ENCODE results near the gene KCTD13.

The KCTD13 gene

DNA sequence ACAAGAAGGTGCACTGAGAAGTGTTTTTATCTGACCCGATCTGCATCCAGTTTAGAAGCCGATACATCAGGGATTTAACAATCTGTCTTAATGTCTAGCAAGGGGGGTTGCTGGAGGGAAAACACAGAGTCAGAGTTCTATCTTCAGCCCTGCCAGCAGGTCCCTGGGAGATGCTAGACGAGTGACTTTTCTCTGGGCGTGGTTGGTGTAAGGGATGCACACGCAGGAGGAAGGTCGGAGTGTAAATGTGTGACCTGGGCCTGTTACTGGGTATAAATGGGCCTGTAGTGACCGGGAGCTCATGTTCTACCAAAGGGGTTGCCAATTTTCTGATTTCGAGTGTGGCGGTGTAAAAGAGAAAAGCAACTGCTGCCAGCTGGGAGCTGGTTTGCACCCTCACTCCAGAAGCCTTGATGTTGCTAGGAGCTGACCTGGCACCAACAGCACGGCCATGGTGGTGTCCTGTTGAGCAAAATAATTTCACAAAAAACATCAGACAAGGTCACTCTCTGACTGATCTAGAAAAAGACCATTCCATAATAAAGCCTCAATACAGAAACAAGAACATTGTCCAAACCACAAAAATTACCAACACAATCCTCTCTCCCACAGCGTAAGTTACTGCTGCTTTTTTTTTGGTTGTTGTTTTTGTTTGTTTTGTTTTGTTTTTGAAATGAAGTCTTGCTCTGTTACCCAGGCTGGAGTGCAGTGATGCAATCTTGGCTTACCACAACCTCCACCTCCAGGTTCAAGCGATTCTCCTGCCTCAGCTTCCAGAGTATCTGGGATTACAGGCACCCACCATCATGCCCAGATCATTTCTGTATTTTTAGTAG is 1.3 kb upstream of the KCTD13 start:
- DNase-seq = no peak
- H3K4me2 ChIP-seq (ENCODE audit: low read depth, low read length) = peak overlapping the region; percentile 92

DNA sequence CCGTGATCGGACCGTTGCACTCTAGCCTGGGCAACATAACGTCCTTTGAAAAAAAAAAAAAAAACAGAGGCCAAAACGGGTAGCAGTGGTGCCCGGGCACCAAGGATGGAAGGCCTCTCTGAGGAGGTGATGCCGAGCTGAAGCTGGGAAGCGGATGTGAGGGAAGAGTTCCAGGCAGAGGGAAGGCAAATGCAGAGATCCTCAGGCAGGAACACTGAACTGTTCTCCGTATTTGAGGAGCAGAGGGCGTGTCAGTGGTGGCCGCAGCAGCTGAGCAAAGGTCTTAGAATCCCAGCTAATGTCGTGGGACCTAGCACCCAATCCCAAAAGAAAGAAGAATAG is 656 bp upstream of the KCTD13 start:
- Histone ChIP-seq H3K36me3 (replicated peaks; ENCODE audit: insufficient read depth, low read length) (no peaks in the 10 kb centered on the region), H4K20me1 (ENCODE audit: insufficient read depth, low read length) (no peaks in the 10 kb centered on the region), H3K4me2 (ENCODE audit: low read depth, low read length) (peak overlapping the region; percentile 92), H2AFZ (ENCODE audit: low read length) (peak overlapping the region; percentile 92), H3K27me3 (replicated peaks; ENCODE audit: insufficient read depth, low read length) (no peaks in the 10 kb centered on the region), H3K9me3 (replicated peaks; ENCODE audit: insufficient read depth, low read length) (no peaks in the 10 kb centered on the region), H3K79me2 (ENCODE audit: low read length) (peaks cover 17% of the 10 kb centered on the region), H3K9ac (ENCODE audit: low read length) (peak overlapping the region; percentile 80), H3F3A (ENCODE audit: insufficient read depth, low read length) (peaks cover 5% of the 10 kb centered on the region; the same call in 1 of the 2 replicates), H3K4me1 (ENCODE audit: low read length) (0 out of 2 replicates have a peak, but pooled peaks cover 7% of the 10 kb centered on the region), H3K27ac (ENCODE audit: low read length) (peak overlapping the region; percentile 63; the same call in 1 of the 2 replicates), H3K4me3 (ENCODE audit: low read length) (peak overlapping the region; percentile 92), H3K9me2 (replicated peaks; ENCODE audit: insufficient read depth, low read length) (no peaks in the 10 kb centered on the region)
- DNase-seq = no peak
- TF ChIP-seq EZH2 (optimal IDR thresholded peaks at IDR 0.05; ENCODE audit: low read depth, low read length) = no peak
- TF ChIP-seq, protein P1, sequence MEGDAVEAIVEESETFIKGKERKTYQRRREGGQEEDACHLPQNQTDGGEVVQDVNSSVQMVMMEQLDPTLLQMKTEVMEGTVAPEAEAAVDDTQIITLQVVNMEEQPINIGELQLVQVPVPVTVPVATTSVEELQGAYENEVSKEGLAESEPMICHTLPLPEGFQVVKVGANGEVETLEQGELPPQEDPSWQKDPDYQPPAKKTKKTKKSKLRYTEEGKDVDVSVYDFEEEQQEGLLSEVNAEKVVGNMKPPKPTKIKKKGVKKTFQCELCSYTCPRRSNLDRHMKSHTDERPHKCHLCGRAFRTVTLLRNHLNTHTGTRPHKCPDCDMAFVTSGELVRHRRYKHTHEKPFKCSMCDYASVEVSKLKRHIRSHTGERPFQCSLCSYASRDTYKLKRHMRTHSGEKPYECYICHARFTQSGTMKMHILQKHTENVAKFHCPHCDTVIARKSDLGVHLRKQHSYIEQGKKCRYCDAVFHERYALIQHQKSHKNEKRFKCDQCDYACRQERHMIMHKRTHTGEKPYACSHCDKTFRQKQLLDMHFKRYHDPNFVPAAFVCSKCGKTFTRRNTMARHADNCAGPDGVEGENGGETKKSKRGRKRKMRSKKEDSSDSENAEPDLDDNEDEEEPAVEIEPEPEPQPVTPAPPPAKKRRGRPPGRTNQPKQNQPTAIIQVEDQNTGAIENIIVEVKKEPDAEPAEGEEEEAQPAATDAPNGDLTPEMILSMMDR (IDR thresholded peaks at IDR 0.05; ENCODE audit: low read length) = no peak
- no peak for TF ChIP-seq EZH2phosphoT487 (IDR thresholded peaks at IDR 0.05; ENCODE audit: low read length)

More for the DNA sequence above, 1.3 kb upstream of the KCTD13 start:
- peak overlapping the region; percentile 92 for H3K4me3 ChIP-seq (ENCODE audit: low read length)
- H3K4me1 ChIP-seq (ENCODE audit: low read length) = 0 out of 2 replicates have a peak, but pooled peaks cover 7% of the 10 kb centered on the region
- no peaks in the 10 kb centered on the region for H3K36me3 ChIP-seq (replicated peaks; ENCODE audit: insufficient read depth, low read length)
- peak overlapping the region; percentile 92; the same call in 1 of the 2 replicates for H2AFZ ChIP-seq (ENCODE audit: low read length)
- no peaks in the 10 kb centered on the region for H4K20me1 ChIP-seq (ENCODE audit: insufficient read depth, low read length)
- no peaks in the 10 kb centered on the region for H3K9me3 ChIP-seq (replicated peaks; ENCODE audit: insufficient read depth, low read length)
- H3K27ac ChIP-seq (ENCODE audit: low read length) = no peak overlapping the region
- H3K79me2 ChIP-seq (ENCODE audit: low read length) = peaks cover 17% of the 10 kb centered on the region
- H3K27me3 ChIP-seq (replicated peaks; ENCODE audit: insufficient read depth, low read length) = no peaks in the 10 kb centered on the region
- H3K9ac ChIP-seq (ENCODE audit: low read length) = no peak overlapping the region; the same call in 1 of the 2 replicates
- no peaks in the 10 kb centered on the region for H3K9me2 ChIP-seq (replicated peaks; ENCODE audit: insufficient read depth, low read length)
- TF ChIP-seq, protein P1 (IDR thresholded peaks at IDR 0.05; ENCODE audit: low read length) = no peak
- no peak for TF ChIP-seq EZH2 (optimal IDR thresholded peaks at IDR 0.05; ENCODE audit: low read depth, low read length)
- no peak for TF ChIP-seq EZH2phosphoT487 (IDR thresholded peaks at IDR 0.05; ENCODE audit: low read length)
- H3F3A ChIP-seq (ENCODE audit: insufficient read depth, low read length) = peaks cover 5% of the 10 kb centered on the region; the same call in 1 of the 2 replicates

DNA sequence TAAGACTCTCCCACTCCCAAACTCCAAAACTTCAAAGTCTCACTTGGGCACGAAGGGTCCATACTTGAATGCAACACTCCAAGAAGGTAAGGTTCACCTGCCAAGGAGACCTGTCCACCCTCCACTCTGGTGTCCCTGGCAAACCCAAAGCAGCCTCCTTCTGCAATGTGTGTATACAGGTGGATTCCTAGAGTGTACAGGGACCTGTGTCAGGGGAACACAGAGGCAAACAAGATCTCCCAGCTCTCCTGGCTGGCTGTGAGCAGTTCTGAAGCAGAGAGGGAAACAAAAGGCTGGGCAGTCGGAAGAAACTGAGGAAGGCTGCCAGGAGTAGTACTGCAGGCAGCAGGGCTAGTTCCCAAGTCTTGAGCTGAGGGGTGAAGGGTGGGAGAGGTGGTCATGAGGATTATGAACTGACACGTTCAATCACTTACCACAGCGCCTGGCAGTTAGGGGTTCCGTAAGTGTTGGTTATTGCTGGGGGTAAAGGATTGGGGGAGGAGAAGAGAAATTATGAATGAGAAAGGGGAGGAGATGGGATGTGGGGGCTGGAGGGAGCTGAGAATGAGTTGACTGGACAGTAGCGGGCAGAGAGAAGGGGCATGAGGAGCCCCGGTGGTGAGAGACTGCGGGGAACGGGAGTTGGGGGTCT is 795 bp downstream of the KCTD13 start:
- Histone ChIP-seq H3K4me2 (ENCODE audit: low read depth, low read length) (peak overlapping the region; percentile 96), H3F3A (ENCODE audit: insufficient read depth, low read length) (peaks cover 5% of the 10 kb centered on the region; the same call in 1 of the 2 replicates), H4K20me1 (ENCODE audit: insufficient read depth, low read length) (no peaks in the 10 kb centered on the region), H3K4me3 (ENCODE audit: low read length) (peak overlapping the region; percentile 92), H3K36me3 (replicated peaks; ENCODE audit: insufficient read depth, low read length) (no peaks in the 10 kb centered on the region), H3K9ac (ENCODE audit: low read length) (peak overlapping the region; percentile 80), H3K4me1 (ENCODE audit: low read length) (0 out of 2 replicates have a peak, but pooled peaks cover 7% of the 10 kb centered on the region), H2AFZ (ENCODE audit: low read length) (peak overlapping the region; percentile 72), H3K27ac (ENCODE audit: low read length) (no peak overlapping the region), H3K27me3 (replicated peaks; ENCODE audit: insufficient read depth, low read length) (no peaks in the 10 kb centered on the region), H3K9me2 (replicated peaks; ENCODE audit: insufficient read depth, low read length) (no peaks in the 10 kb centered on the region), H3K9me3 (replicated peaks; ENCODE audit: insufficient read depth, low read length) (no peaks in the 10 kb centered on the region), H3K79me2 (ENCODE audit: low read length) (peaks cover 17% of the 10 kb centered on the region)
- no peak for DNase-seq
- no peak for TF ChIP-seq EZH2phosphoT487 (IDR thresholded peaks at IDR 0.05; ENCODE audit: low read length)
- TF ChIP-seq EZH2 (optimal IDR thresholded peaks at IDR 0.05; ENCODE audit: low read depth, low read length) = no peak
- TF ChIP-seq, protein P1 (IDR thresholded peaks at IDR 0.05; ENCODE audit: low read length) = no peak

Measured in MM.1S (cell line).